Duodenal mucosa (tissue), 2 donors: ENCODE results near the gene SOX14.
A peak's percentile ranks its signal among the peaks of the same experiment; 100 is the strongest.

Source experiments
- H3K27ac ChIP-seq: one replicate; pipeline ENCODE4 v1.7.0; 2013; ENCODE audit warnings: low read depth, low read length
- H3K27me3 ChIP-seq, 2 donors: one replicate each; pipeline ENCODE4 v1.7.0; 2013; ENCODE audit warnings: low read length in 2 of 2, control low read depth in 1 of 2; ENCODE audit not compliant: insufficient read depth in 2 of 2, control insufficient read depth in 1 of 2
- H3K36me3 ChIP-seq, 2 donors: one replicate each; pipeline ENCODE4 v1.7.0; 2013; ENCODE audit warnings: low read length in 2 of 2, control low read depth in 1 of 2; ENCODE audit not compliant: insufficient read depth in 2 of 2, control insufficient read depth in 1 of 2
- H3K4me1 ChIP-seq, 2 donors: one replicate each; pipeline ENCODE4 v1.7.0; 2013; ENCODE audit warnings: low read length in 2 of 2, control low read depth in 1 of 2; ENCODE audit not compliant: insufficient read depth in 2 of 2, control insufficient read depth in 1 of 2
- H3K4me3 ChIP-seq, 2 donors: one replicate each; pipeline ENCODE4 v1.7.0; 2013; ENCODE audit warnings: low read length in 2 of 2, low read depth in 1 of 2
- H3K9ac ChIP-seq, 2 donors: one replicate each; pipeline ENCODE4 v1.7.0; 2013; ENCODE audit warnings: low read length in 2 of 2, low read depth in 1 of 2
- H3K9me3 ChIP-seq, 2 donors: one replicate each; pipeline ENCODE4 v1.7.0; 2013; ENCODE audit warnings: low read length in 2 of 2, control low read depth in 1 of 2; ENCODE audit not compliant: control insufficient read depth in 1 of 2

Gene SOX14

DNA sequence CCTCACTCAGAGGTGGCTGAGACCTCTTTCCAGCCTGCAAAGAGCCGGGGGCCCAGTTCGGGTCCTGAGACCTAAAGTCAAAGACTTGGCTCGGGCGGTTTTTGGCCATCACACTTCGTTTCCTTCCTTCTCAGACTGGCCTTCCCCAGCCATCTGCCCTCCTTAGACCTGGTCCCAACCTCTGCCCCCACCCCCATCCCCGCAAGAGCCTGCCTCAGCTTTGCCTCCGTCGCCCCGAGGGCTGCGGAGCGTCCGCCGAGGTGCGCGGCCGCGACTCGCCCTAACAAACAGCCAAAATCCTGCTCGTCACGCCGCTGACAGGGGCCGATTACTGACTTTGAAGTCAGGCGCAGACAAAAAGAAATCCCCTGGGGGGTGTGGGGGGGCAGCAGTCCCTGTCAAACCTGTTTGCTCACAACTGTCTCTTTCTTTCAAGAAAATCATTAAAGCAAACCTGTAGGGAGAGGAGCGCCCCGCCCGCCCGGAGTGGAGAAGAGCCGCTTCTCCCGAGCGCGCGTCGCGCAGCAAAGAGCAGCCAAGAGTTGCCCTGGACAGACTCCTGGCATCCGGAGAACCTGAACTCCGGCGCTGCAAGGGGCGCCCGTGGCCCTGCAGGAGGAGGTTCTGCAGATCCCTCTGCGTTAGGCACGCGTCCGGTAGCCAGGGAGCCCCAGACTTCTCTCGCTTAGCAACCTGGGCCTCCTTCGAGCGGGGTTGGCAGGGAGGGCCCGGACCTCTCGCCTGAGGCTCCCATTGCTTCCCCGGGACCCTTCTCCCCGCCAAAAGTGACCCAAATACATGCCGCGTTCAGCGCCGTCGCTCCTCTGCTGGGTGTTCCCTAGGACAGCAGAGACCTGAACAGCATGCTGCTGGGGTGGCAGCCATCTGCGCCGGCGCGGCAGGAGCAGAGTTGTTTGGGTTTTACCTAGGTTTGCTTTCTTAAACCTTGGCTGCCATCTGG, 4.5 kb downstream of the SOX14 start:
- H3K9me3 ChIP-seq, result no peaks in the 10 kb centered on the region
- H3K36me3 ChIP-seq, result no peaks in the 10 kb centered on the region
- H3K27me3 ChIP-seq, result peaks cover 82 to 99% of the 10 kb centered on the region in 2 donors
- no peak overlapping the region for H3K27ac ChIP-seq
- peaks cover 6 to 14% of the 10 kb centered on the region in 2 donors for H3K4me1 ChIP-seq
- no peak overlapping the region for H3K9ac ChIP-seq
- peak overlapping the region; percentile 52 to 69 for H3K4me3 ChIP-seq

DNA sequence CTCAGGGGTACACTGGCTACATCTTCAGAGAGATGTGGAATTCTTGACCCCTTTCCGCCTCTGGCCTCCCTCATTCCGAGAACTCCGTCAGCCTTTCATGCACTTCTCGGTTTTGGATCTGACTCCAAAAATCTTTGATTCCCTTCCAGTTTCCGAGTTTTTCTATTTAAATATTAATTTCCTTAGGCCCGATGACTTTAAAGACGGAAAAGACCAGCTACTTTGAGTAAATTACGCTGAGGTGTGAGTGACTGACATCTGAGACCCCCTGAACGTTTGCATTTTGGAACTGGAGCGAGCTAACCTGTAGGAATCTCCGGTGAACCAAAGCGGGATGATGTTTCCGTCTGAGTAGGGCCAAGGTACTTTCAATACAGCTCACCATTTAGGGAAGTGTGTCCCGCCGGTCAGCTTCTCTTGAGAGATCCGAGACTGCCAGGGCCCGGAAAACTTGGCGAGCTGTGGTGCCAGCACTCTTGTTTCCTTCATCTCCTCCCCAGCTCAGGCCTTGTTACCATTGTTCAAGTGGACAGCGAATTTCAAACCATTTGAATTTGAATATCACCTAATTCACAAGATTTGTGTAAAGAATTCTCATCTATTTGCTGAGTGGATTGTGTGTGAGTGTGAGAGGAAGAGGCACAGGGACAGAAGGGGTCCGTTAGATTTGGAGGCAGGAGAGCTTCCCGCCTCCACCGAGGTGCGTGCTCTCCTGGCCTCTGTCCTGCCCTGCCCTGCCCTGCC, 5.4 kb downstream of the SOX14 start:
- Histone ChIP-seq H3K27ac (no peak overlapping the region), H3K9ac (no peak overlapping the region), H3K4me3 (no peak overlapping the region), H3K9me3 (no peaks in the 10 kb centered on the region), H3K4me1 (peaks cover 6 to 13% of the 10 kb centered on the region in 2 donors), H3K36me3 (no peaks in the 10 kb centered on the region), H3K27me3 (peaks cover 78 to 99% of the 10 kb centered on the region in 2 donors)

- Histone ChIP-seq H3K9me3 (no peaks in the 10 kb centered on the region), H3K4me3 (peak overlapping the region in 1 of 2 donors; percentile 32), H3K4me1 (peaks cover 6 to 13% of the 10 kb centered on the region in 2 donors), H3K9ac (no peak overlapping the region), H3K27me3 (peaks cover 70 to 99% of the 10 kb centered on the region in 2 donors), H3K36me3 (no peaks in the 10 kb centered on the region), H3K27ac (no peak overlapping the region)
Observed at GRCh38 chr3:137770066-137770834, 6.1 kb downstream of the SOX14 start.

- Histone ChIP-seq H3K4me3 (peak overlapping the region in 1 of 2 donors; percentile 32), H3K27me3 (peaks cover 63 to 92% of the 10 kb centered on the region in 2 donors), H3K4me1 (peaks cover 6 to 13% of the 10 kb centered on the region in 2 donors), H3K36me3 (no peaks in the 10 kb centered on the region), H3K9me3 (no peaks in the 10 kb centered on the region), H3K27ac (no peak overlapping the region), H3K9ac (no peak overlapping the region)
Observed at GRCh38 chr3:137770835-137771399, 6.8 kb downstream of the SOX14 start.

GRCh38 chr3:137771401-137772213, 7.5 kb downstream of the SOX14 start:
- Histone ChIP-seq H3K4me3 (peak overlapping the region in 1 of 2 donors; percentile 32), H3K27me3 (peaks cover 58 to 85% of the 10 kb centered on the region in 2 donors), H3K9me3 (no peaks in the 10 kb centered on the region), H3K27ac (no peak overlapping the region), H3K9ac (no peak overlapping the region), H3K36me3 (no peaks in the 10 kb centered on the region), H3K4me1 (peaks cover 6 to 13% of the 10 kb centered on the region in 2 donors)

GRCh38 chr3:137772214-137772955, 8.3 kb downstream of the SOX14 start:
- Histone ChIP-seq H3K36me3 (no peaks in the 10 kb centered on the region), H3K27ac (no peak overlapping the region), H3K4me3 (no peak overlapping the region), H3K4me1 (peaks cover 6 to 13% of the 10 kb centered on the region in 2 donors), H3K9ac (no peak overlapping the region), H3K9me3 (no peaks in the 10 kb centered on the region), H3K27me3 (peaks cover 51 to 77% of the 10 kb centered on the region in 2 donors)

- H3K9ac ChIP-seq, result no peak overlapping the region
- no peaks in the 10 kb centered on the region for H3K4me1 ChIP-seq
- H3K27ac ChIP-seq, result no peak overlapping the region
- peaks cover 2 to 18% of the 10 kb centered on the region in 2 donors for H3K27me3 ChIP-seq
- H3K9me3 ChIP-seq, result no peaks in the 10 kb centered on the region
- no peak overlapping the region for H3K4me3 ChIP-seq
- no peaks in the 10 kb centered on the region for H3K36me3 ChIP-seq
Observed at GRCh38 chr3:137778941-137779340, 14.8 kb downstream of the SOX14 start.

GRCh38 chr3:137787529-137787928, 23.4 kb downstream of the SOX14 start:
- Histone ChIP-seq H3K27ac (no peak overlapping the region), H3K36me3 (no peaks in the 10 kb centered on the region)

More at GRCh38 chr3:137787529-137787928, 23.4 kb downstream of the SOX14 start:
- H3K4me1 ChIP-seq, result no peaks in the 10 kb centered on the region
- H3K9me3 ChIP-seq, result no peaks in the 10 kb centered on the region
- peaks cover 0 to 6% of the 10 kb centered on the region in 2 donors for H3K27me3 ChIP-seq
- H3K9ac ChIP-seq, result no peak overlapping the region
- H3K4me3 ChIP-seq, result no peak overlapping the region
